Esophagus squamous epithelium (tissue), 5 donors: ENCODE measurements around the gene HOXA13. TPM values are rescaled to one million over a fixed set of nuclear protein-coding genes. Genes with fewer than 3 reads are reported as not detected.

ENCODE experiments used
- DNase-seq: peaks from one replicate; lab custom pipeline; 2025; lab: John Stamatoyannopoulos, UW
- H3K27ac ChIP-seq, 4 donors: fragments of 200-600 bp; sonication (generic); one replicate each; pipeline ENCODE4 v1.5.1; 2016 to 2019; ENCODE audit warnings: mild to moderate bottlenecking in 1 of 4
- H3K27me3 ChIP-seq, 4 donors: fragments of 200-600 bp; sonication (generic); 1 replicate in 3 of 4; 2 replicates in 1 of 4; pipeline versions ENCODE4 v1.5.1 to v1.6.0; 2017 to 2021; ENCODE audit warnings: antibody characterized with exemption in 1 of 4
- H3K36me3 ChIP-seq, 3 donors: fragments of 200-600 bp; sonication (generic); one replicate each; pipeline ENCODE4 v1.5.1; 2016 to 2019
- H3K4me1 ChIP-seq, 3 donors: fragments of 200-600 bp; sonication (generic); one replicate each; pipeline ENCODE4 v1.5.1; 2017 to 2019
- H3K4me3 ChIP-seq, 4 donors: fragments of 200-600 bp; sonication (generic); 1 replicate in 3 of 4; 2 replicates in 1 of 4; pipeline ENCODE4 v1.5.1; 2016 to 2019; ENCODE audit warnings: mild to moderate bottlenecking in 2 of 4, moderate library complexity in 1 of 4
- H3K9me3 ChIP-seq, 3 donors: fragments of 200-600 bp; sonication (generic); one replicate each; pipeline ENCODE4 v1.5.1; 2016 to 2019
- CTCF ChIP-seq, 6 experiments: fragments of 450-650 bp in 4 of 6; fragments of 200-600 bp in 2 of 6; sonication (generic) in 2 of 6; IDR thresholded peaks; one replicate each; pipeline ENCODE4 v1.5.1; 2016 to 2019; ENCODE audit warnings: antibody characterized with exemption in 6 of 6, mild to moderate bottlenecking in 4 of 6, moderate library complexity in 4 of 6
- POLR2A ChIP-seq, 4 donors: fragments of 450-650 bp; IDR thresholded peaks; one replicate each; pipeline ENCODE4 v1.6.1; 2017; ENCODE audit warnings: antibody characterized with exemption in 4 of 4, mild to moderate bottlenecking in 4 of 4, moderate library complexity in 3 of 4
- WGBS, 2 donors: methylation state at CpG; one replicate each; pipeline ENCODE4 v1.1.5; 2018; 5-methylcytosine and 5-hydroxymethylcytosine counted together
- intact Hi-C: fragments of 100-400 bp; cut with DNase I; formaldehyde crosslinking; loops from one replicate; pipeline ENCODE4 v1.15.0; 2022
- total RNA-seq, 4 donors: library from RNA; depleted of rRNA; stranded (reverse); fragments of >200 nt; gene quantifications; one replicate each; pipeline ENCODE4 v1.1.0, GENCODE V29; 2016
- donor health status: DM: yes; HTN: yes; CAD: no.

Gene HOXA13
- total RNA-seq, 4 donors from 2014 or later, result not detected

- peaks cover 24 to 53% (median 34%) of the 10 kb centered on the region in 3 donors for H3K4me1 ChIP-seq
- WGBS, 2 donors, result 8 to 14% methylated on average over 9 to 14 of the region's 18 CpGs
- no peaks in the 10 kb centered on the region for H3K36me3 ChIP-seq
- TF ChIP-seq POLR2A (IDR thresholded peaks at IDR 0.05), result no peak
- no peak for TF ChIP-seq CTCF (IDR thresholded peaks at IDR 0.05)
- no peak for DNase-seq
- no peak overlapping the region for H3K4me3 ChIP-seq
- no peak overlapping the region for H3K27ac ChIP-seq
- H3K9me3 ChIP-seq, result no peaks in the 10 kb centered on the region
- intact Hi-C loops, result no loop called here
- H3K27me3 ChIP-seq, result peaks cover 59 to 100% (median 72%) of the 10 kb centered on the region in 4 donors
These were observed 40.3 kb upstream of the HOXA13 start for GRCh38 chr7:27240015-27240731.

DNA sequence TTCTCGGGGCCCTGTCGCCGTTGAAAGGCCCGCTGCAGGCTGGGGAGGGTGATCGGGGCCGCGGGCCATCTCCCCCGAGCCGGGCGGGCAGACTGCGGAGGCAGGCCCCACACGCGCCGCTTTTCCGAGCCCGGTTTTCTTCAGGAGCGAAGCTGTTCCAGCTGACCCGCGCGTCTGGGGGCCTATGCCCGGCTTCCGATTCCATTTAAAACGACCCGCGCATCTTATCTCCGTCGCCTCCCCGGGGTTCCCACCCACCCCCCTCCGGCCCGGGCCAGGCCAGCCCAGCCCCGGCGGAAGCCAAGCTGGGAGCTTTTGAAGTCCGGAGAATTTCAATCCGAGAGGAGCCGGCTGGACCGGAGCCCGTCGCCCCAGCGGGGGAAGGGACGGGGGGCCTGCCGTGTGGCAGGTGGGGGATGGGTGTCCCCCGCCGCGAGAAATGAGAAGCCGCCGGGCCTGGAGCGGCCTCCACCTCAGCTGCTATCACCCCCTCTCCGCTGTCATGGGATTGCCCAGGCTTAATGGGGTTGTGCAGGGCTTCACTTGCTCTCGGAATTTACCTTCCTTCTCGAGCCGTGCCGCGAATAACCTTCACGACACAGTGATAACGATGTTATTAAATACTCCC, 39.6 kb upstream of the HOXA13 start:
- peak overlapping the region in 2 of 4 donors; percentile 18 to 27 for H3K4me3 ChIP-seq
- no peaks in the 10 kb centered on the region for H3K9me3 ChIP-seq
- peaks cover 52 to 100% (median 71%) of the 10 kb centered on the region in 4 donors for H3K27me3 ChIP-seq
- intact Hi-C loops, result no loop called here
- no peak for DNase-seq
- no peaks in the 10 kb centered on the region for H3K36me3 ChIP-seq
- 7 to 18% methylated on average over 12 to 17 of the region's 55 CpGs for WGBS, 2 donors
- peaks cover 25 to 48% (median 31%) of the 10 kb centered on the region in 3 donors for H3K4me1 ChIP-seq
- H3K27ac ChIP-seq, result no peak overlapping the region
- TF ChIP-seq CTCF (IDR thresholded peaks at IDR 0.05), result no peak
- TF ChIP-seq POLR2A (IDR thresholded peaks at IDR 0.05), result no peak

GRCh38 chr7:27238979-27239386, 39.1 kb upstream of the HOXA13 start:
- no peak for DNase-seq
- 64 to 66% methylated on average over 12 to 14 of the region's 15 CpGs for WGBS, 2 donors
- TF ChIP-seq CTCF (IDR thresholded peaks at IDR 0.05) (no peak), POLR2A (IDR thresholded peaks at IDR 0.05) (no peak)
- Histone ChIP-seq H3K36me3 (no peaks in the 10 kb centered on the region), H3K27me3 (peaks cover 47 to 100% (median 67%) of the 10 kb centered on the region in 4 donors), H3K4me3 (peak overlapping the region in 2 of 4 donors; percentile 18 to 27), H3K27ac (no peak overlapping the region), H3K9me3 (no peaks in the 10 kb centered on the region), H3K4me1 (peaks cover 25 to 45% (median 31%) of the 10 kb centered on the region in 3 donors)
- intact Hi-C loops, result no loop called here

- Histone ChIP-seq H3K9me3 (no peaks in the 10 kb centered on the region), H3K27ac (no peak overlapping the region), H3K4me3 (no peak overlapping the region), H3K4me1 (peaks cover 21 to 33% (median 25%) of the 10 kb centered on the region in 3 donors), H3K36me3 (no peaks in the 10 kb centered on the region), H3K27me3 (peaks cover 36 to 100% (median 55%) of the 10 kb centered on the region in 4 donors)
- intact Hi-C loops, result no loop called here
- DNase-seq, result no peak
- TF ChIP-seq CTCF (IDR thresholded peaks at IDR 0.05), result no peak
- no peak for TF ChIP-seq POLR2A (IDR thresholded peaks at IDR 0.05)
- 33 to 100% methylated on average over 1 of the region's 1 CpG for WGBS, 2 donors
These were observed 37.9 kb upstream of the HOXA13 start for GRCh38 chr7:27237735-27238334.
